ENCODE results near the gene KREMEN2.

- TF ChIP-seq POLR2A (IDR thresholded peaks at IDR 0.05): no peak
- TF ChIP-seq, protein P1, sequence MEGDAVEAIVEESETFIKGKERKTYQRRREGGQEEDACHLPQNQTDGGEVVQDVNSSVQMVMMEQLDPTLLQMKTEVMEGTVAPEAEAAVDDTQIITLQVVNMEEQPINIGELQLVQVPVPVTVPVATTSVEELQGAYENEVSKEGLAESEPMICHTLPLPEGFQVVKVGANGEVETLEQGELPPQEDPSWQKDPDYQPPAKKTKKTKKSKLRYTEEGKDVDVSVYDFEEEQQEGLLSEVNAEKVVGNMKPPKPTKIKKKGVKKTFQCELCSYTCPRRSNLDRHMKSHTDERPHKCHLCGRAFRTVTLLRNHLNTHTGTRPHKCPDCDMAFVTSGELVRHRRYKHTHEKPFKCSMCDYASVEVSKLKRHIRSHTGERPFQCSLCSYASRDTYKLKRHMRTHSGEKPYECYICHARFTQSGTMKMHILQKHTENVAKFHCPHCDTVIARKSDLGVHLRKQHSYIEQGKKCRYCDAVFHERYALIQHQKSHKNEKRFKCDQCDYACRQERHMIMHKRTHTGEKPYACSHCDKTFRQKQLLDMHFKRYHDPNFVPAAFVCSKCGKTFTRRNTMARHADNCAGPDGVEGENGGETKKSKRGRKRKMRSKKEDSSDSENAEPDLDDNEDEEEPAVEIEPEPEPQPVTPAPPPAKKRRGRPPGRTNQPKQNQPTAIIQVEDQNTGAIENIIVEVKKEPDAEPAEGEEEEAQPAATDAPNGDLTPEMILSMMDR (IDR thresholded peaks at IDR 0.05): no peak
Observed at GRCh38 chr16:2967211-2967631, 3.1 kb downstream of the KREMEN2 start.

All from esophagus squamous epithelium (tissue), 4 donors.